Measurements from ENCODE around the gene PYHIN1. TPM values are rescaled to one million over a fixed set of nuclear protein-coding genes. Genes with fewer than 3 reads are reported as not detected.

Gene PYHIN1
- total RNA-seq: not detected
- not detected for polyA plus RNA-seq (2013, experiment 1 of 2)
- polyA plus RNA-seq (2013, experiment 2 of 2): not detected
- long read RNA-seq, experiment 1: 0 reads
- long read RNA-seq, experiment 2: 0 reads
- long read RNA-seq, experiment 3: 0 reads
- long read RNA-seq, experiment 4: 0 reads

DNA sequence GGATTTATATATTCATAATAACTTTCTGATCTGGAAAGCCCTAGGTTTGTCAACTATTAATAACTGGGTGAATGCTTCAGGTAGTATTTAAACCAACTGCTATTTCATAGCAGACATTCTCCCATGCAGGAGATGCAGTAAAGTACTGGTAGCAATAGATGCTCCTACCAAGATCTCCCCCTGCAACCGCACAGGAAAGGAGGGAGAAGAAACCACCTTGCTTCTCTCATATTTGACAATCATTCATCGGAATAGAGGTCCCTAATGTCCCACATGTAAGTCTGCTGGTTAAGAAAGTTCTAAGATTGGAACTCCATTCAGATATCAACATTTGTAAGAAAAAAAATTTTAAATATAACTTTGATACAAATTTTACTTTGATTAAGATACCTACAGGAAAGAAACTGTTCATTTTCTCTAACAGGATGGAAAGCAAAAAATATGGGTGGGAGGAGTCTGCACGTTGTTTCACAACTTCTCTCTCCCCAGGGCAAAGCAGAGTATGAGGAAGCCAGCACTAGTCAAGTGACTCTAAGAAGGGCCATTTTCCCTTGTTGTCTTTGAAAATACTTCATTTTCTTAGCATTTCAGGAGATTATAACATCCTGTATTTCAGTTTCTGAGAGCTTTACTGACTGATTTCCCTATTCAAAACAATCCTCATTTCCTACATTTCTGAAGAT lies at the start of gene PYHIN1:
Gene PYHIN1 (plus strand): TSS at position 498 of the 683 bp plus-strand sequence. CDS start 5,359 bp downstream, outside the sequence.
- peaks cover 11% of the 10 kb centered on the region for H3K9me3 Mint-ChIP-seq
- no peak within 1 kb of the TSS for H3K4me3 Mint-ChIP-seq
- H3K27me3 Mint-ChIP-seq (ENCODE audit: insufficient read depth): no peaks in the 10 kb centered on the region
- TF ChIP-seq, protein P1, sequence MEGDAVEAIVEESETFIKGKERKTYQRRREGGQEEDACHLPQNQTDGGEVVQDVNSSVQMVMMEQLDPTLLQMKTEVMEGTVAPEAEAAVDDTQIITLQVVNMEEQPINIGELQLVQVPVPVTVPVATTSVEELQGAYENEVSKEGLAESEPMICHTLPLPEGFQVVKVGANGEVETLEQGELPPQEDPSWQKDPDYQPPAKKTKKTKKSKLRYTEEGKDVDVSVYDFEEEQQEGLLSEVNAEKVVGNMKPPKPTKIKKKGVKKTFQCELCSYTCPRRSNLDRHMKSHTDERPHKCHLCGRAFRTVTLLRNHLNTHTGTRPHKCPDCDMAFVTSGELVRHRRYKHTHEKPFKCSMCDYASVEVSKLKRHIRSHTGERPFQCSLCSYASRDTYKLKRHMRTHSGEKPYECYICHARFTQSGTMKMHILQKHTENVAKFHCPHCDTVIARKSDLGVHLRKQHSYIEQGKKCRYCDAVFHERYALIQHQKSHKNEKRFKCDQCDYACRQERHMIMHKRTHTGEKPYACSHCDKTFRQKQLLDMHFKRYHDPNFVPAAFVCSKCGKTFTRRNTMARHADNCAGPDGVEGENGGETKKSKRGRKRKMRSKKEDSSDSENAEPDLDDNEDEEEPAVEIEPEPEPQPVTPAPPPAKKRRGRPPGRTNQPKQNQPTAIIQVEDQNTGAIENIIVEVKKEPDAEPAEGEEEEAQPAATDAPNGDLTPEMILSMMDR (conservative IDR thresholded peaks at IDR 0.05): no peak
- H3K4me1 Mint-ChIP-seq: no peaks in the 10 kb centered on the region
- 94% methylated on average over 3 of the region's 3 CpGs; no CpG with 5 or more reads in 1 of the 2 experiments for WGBS, 2 experiments (ENCODE audit: insufficient coverage in 1 of 2, insufficient read length in 1 of 2)
- no peak within 1 kb of the TSS for H3K27ac Mint-ChIP-seq
- Histone ChIP-seq H3K4me1 (ENCODE audit: control insufficient read depth, insufficient read depth, low read length) (no peaks in the 10 kb centered on the region), H3K4me3 (ENCODE audit: low read length) (no peak within 1 kb of the TSS), H3K27me3 (ENCODE audit: control insufficient read depth, insufficient read depth, low read length, poor library complexity, severe bottlenecking) (no peaks in the 10 kb centered on the region), H3K9ac (ENCODE audit: extremely low read depth, low read length, poor library complexity, severe bottlenecking) (no peak within 1 kb of the TSS), H3K36me3 (ENCODE audit: control insufficient read depth, insufficient read depth, low read length) (no peaks in the 10 kb centered on the region), H3K27ac (ENCODE audit: low read depth, low read length) (no peak within 1 kb of the TSS), H3K9me3 (ENCODE audit: control insufficient read depth, low read length) (peaks cover 6% of the 10 kb centered on the region)
- no peak for DNase-seq
- no peaks in the 10 kb centered on the region for H3K36me3 Mint-ChIP-seq (ENCODE audit: low read depth)

DNA sequence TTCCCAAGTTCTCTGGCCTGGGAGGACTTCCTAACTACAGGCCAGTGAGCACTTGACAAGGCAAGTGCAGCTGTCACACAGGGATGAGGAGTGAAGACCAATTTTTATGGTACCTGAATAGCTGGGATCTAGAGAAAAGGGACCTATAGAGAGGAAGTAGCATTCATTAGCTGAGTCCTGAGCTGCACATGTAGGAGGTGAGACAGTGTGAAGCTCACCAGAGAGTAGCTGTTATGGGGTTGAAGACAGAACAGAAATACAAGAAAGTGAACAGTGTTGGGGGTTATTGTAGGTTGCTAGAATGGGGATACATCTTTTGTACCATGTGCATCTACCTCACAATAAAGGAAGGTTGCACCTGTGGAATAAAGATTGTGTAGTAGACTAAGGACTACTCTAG lies 37.7 kb upstream of the PYHIN1 start:
- H3K27me3 ChIP-seq (ENCODE audit: control insufficient read depth, insufficient read depth, low read length, poor library complexity, severe bottlenecking): no peaks in the 10 kb centered on the region
- H3K4me3 Mint-ChIP-seq: no peak overlapping the region
- no peaks in the 10 kb centered on the region for H3K4me1 Mint-ChIP-seq
- no peak overlapping the region for H3K27ac Mint-ChIP-seq
- H3K27me3 Mint-ChIP-seq (ENCODE audit: insufficient read depth): no peaks in the 10 kb centered on the region
- H3K36me3 Mint-ChIP-seq (ENCODE audit: low read depth): no peaks in the 10 kb centered on the region
- H3K9me3 ChIP-seq (ENCODE audit: control insufficient read depth, low read length): no peaks in the 10 kb centered on the region
- H3K36me3 ChIP-seq (ENCODE audit: control insufficient read depth, insufficient read depth, low read length): no peaks in the 10 kb centered on the region
- H3K9me3 Mint-ChIP-seq: no peaks in the 10 kb centered on the region
- no peak for DNase-seq
- TF ChIP-seq, protein P1 (conservative IDR thresholded peaks at IDR 0.05): no peak
- H3K4me1 ChIP-seq (ENCODE audit: control insufficient read depth, insufficient read depth, low read length): no peaks in the 10 kb centered on the region
- no peak overlapping the region for H3K9ac ChIP-seq (ENCODE audit: extremely low read depth, low read length, poor library complexity, severe bottlenecking)
- H3K4me3 ChIP-seq (ENCODE audit: low read length): no peak overlapping the region
- H3K27ac ChIP-seq (ENCODE audit: low read depth, low read length): no peak overlapping the region

DNA sequence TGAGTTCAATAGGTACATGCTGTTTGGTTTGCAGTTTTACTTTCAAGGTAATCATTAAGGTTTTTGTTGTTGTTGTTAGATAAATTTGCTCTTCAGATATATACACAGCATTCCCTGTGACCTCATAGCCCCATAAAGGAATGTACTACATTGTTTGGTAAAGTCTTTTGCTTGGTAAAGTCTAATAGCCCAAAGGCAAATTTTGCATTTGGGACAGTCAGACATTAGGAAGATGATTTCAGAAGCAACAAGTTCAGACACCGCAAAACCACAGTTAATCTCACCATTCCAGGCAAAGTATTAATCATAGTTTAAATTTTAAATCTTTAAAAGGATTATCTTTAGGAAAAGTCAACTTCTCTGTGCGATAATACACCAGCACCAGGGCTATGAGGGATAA lies 32.6 kb upstream of the PYHIN1 start:
- no peak for DNase-seq
- Histone ChIP-seq H3K4me1 (ENCODE audit: control insufficient read depth, insufficient read depth, low read length) (no peaks in the 10 kb centered on the region), H3K4me3 (ENCODE audit: low read length) (no peak overlapping the region), H3K27me3 (ENCODE audit: control insufficient read depth, insufficient read depth, low read length, poor library complexity, severe bottlenecking) (no peaks in the 10 kb centered on the region), H3K27ac (ENCODE audit: low read depth, low read length) (no peak overlapping the region), H3K36me3 (ENCODE audit: control insufficient read depth, insufficient read depth, low read length) (no peaks in the 10 kb centered on the region), H3K9me3 (ENCODE audit: control insufficient read depth, low read length) (no peaks in the 10 kb centered on the region), H3K9ac (ENCODE audit: extremely low read depth, low read length, poor library complexity, severe bottlenecking) (no peak overlapping the region)
- TF ChIP-seq, protein P1 (conservative IDR thresholded peaks at IDR 0.05): no peak
- H3K4me3 Mint-ChIP-seq: no peak overlapping the region
- no peak overlapping the region for H3K27ac Mint-ChIP-seq
- no peaks in the 10 kb centered on the region for H3K36me3 Mint-ChIP-seq (ENCODE audit: low read depth)
- no peaks in the 10 kb centered on the region for H3K27me3 Mint-ChIP-seq (ENCODE audit: insufficient read depth)
- 100% methylated on average over 1 of the region's 2 CpGs; no CpG with 5 or more reads in 1 of the 2 experiments for WGBS, 2 experiments (ENCODE audit: insufficient coverage in 1 of 2, insufficient read length in 1 of 2)
- no peaks in the 10 kb centered on the region for H3K4me1 Mint-ChIP-seq
- H3K9me3 Mint-ChIP-seq: no peaks in the 10 kb centered on the region

Data from endodermal cell (in vitro differentiated cells).